Liver (tissue), 9 donors: ENCODE measurements around the gene LPCAT1. TPM values are rescaled to one million over a fixed set of nuclear protein-coding genes. Genes with fewer than 3 reads are reported as not detected.

Source experiments
- DNase-seq: peaks from one replicate; pipeline ENCODE4 v3.0.0-alpha.2; 2017; ENCODE audit warnings: low spot score
- H3K27ac ChIP-seq, 2 donors: one replicate each; pipeline ENCODE4 v1.7.0; 2013; ENCODE audit warnings: inconsistent platforms in 2 of 2, low read length in 2 of 2, control low read depth in 1 of 2, low read depth in 1 of 2, mild to moderate bottlenecking in 1 of 2
- H3K27me3 ChIP-seq, 4 donors: one replicate each; pipeline versions ENCODE4 v1.6.1 to v1.7.0; 2013; ENCODE audit warnings: low read length in 3 of 4, inconsistent platforms in 1 of 4, mild to moderate bottlenecking in 1 of 4, moderate library complexity in 1 of 4; ENCODE audit not compliant: control insufficient read depth in 4 of 4, insufficient read depth in 4 of 4
- H3K36me3 ChIP-seq, 4 donors: one replicate each; pipeline versions ENCODE4 v1.6.1 to v1.7.0; 2013; ENCODE audit warnings: low read length in 3 of 4, mild to moderate bottlenecking in 3 of 4, low read depth in 1 of 4, moderate library complexity in 1 of 4; ENCODE audit not compliant: control insufficient read depth in 4 of 4, insufficient read depth in 3 of 4
- H3K4me1 ChIP-seq, 4 donors: one replicate each; pipeline versions ENCODE4 v1.6.1 to v1.7.0; 2013; ENCODE audit warnings: low read length in 3 of 4, mild to moderate bottlenecking in 3 of 4, moderate library complexity in 1 of 4; ENCODE audit not compliant: control insufficient read depth in 4 of 4, insufficient read depth in 4 of 4
- H3K4me3 ChIP-seq, 3 donors: one replicate each; pipeline versions ENCODE4 v1.6.1 to v1.7.0; 2013; ENCODE audit warnings: low read length in 3 of 3, control low read depth in 1 of 3, low read depth in 1 of 3, mild to moderate bottlenecking in 1 of 3
- H3K9ac ChIP-seq, 2 donors: one replicate each; pipeline ENCODE4 v1.7.0; 2013; ENCODE audit warnings: low read length in 2 of 2, mild to moderate bottlenecking in 2 of 2, moderate library complexity in 2 of 2, control low read depth in 1 of 2, low read depth in 1 of 2
- H3K9me3 ChIP-seq, 4 donors: one replicate each; pipeline versions ENCODE4 v1.6.1 to v1.7.0; 2013; ENCODE audit warnings: low read length in 3 of 4; ENCODE audit not compliant: control insufficient read depth in 4 of 4
- FOXA1 ChIP-seq: IDR thresholded peaks from 2 replicates; pipeline ENCODE4 v1.6.1; 2016; ENCODE audit warnings: antibody characterized with exemption
- FOXA2 ChIP-seq: IDR thresholded peaks from 2 replicates; pipeline ENCODE4 v1.6.1; 2016; ENCODE audit warnings: antibody characterized with exemption
- GABPA ChIP-seq, 2 donors: IDR thresholded peaks in 1 of 2; conservative IDR thresholded peaks in 1 of 2; 2 replicates each; pipeline ENCODE4 v1.6.1; 2016; ENCODE audit warnings: antibody characterized with exemption in 2 of 2, mild to moderate bottlenecking in 1 of 2, moderate library complexity in 1 of 2
- HNF4A ChIP-seq, 2 donors: conservative IDR thresholded peaks; 2 replicates each; pipeline ENCODE4 v1.6.1; 2016; ENCODE audit warnings: antibody characterized with exemption in 2 of 2, mild to moderate bottlenecking in 2 of 2
- HNF4G ChIP-seq: IDR thresholded peaks from 2 replicates; pipeline ENCODE4 v1.6.1; 2016; ENCODE audit warnings: antibody characterized with exemption
- JUND ChIP-seq, 2 donors: IDR thresholded peaks; 2 replicates each; pipeline ENCODE4 v1.6.1; 2016; ENCODE audit warnings: antibody characterized with exemption in 2 of 2
- NR2F2 ChIP-seq: IDR thresholded peaks from 2 replicates; pipeline ENCODE4 v1.6.1; 2016; ENCODE audit warnings: antibody characterized with exemption
- RAD21 ChIP-seq, 2 donors: IDR thresholded peaks; 2 replicates each; pipeline ENCODE4 v1.6.1; 2016; ENCODE audit warnings: antibody characterized with exemption in 2 of 2, mild to moderate bottlenecking in 2 of 2
- RXRA ChIP-seq, 2 donors: IDR thresholded peaks; 2 replicates each; pipeline ENCODE4 v1.6.1; 2017 to 2018; ENCODE audit warnings: antibody characterized with exemption in 2 of 2, mild to moderate bottlenecking in 1 of 2
- SP1 ChIP-seq: IDR thresholded peaks from 2 replicates; pipeline ENCODE4 v1.6.1; 2018; ENCODE audit warnings: antibody characterized with exemption, mild to moderate bottlenecking
- WGBS: extraction: QIAGEN DNeasy Blood & Tissue Kit; methylation state at CpG from one replicate; pipeline ENCODE4 v1.1.7; 2013; 5-methylcytosine and 5-hydroxymethylcytosine counted together
- polyA plus RNA-seq, 2 donors: library from polyadenylated mRNA; stranded (reverse) in 1 of 2; unstranded in 1 of 2; fragments of 200-250 nt in 1 of 2; fragments of >200 nt in 1 of 2; fragmentation: Nextera tagmentation in 1 of 2; extraction: Ambion mirVana in 1 of 2; gene quantifications; one replicate each; pipeline versions ENCODE4 v1.2.1 to v1.2.3, GENCODE V29; 2013 to 2015
- total RNA-seq, 2 donors: library from RNA; depleted of rRNA; stranded (reverse); fragments of >200 nt; gene quantifications; one replicate each; pipeline ENCODE4 v1.2.3, GENCODE V29; 2014
- TF ChIP-seq, protein P1 (sequence below): IDR thresholded peaks from 2 replicates; pipeline ENCODE4 v1.6.1; 2016; ENCODE audit warnings: antibody characterized with exemption
- TF ChIP-seq, protein P2 (sequence below): IDR thresholded peaks from 2 replicates; pipeline ENCODE4 v1.6.1; 2016; ENCODE audit warnings: antibody characterized with exemption
- TF ChIP-seq, protein P3 (sequence below): fragments of 150-350 bp; IDR thresholded peaks from 2 replicates; pipeline ENCODE4 v1.5.1; 2017; ENCODE audit warnings: improper control_type of control experiment, low read depth, low read length; ENCODE audit not compliant: missing input control
- TF ChIP-seq, protein P4 (sequence below): IDR thresholded peaks from 2 replicates; pipeline ENCODE4 v1.6.1; 2016; ENCODE audit warnings: antibody characterized with exemption
- donor health status: healthy.
- donor health status: healthy.
- donor health status: healthy.
- donor health status: healthy.
- donor health status: healthy.

The LPCAT1 gene
- total and polyA plus RNA-seq, 4 donors = 1.5 to 12.8 (median 9.9) TPM

DNA sequence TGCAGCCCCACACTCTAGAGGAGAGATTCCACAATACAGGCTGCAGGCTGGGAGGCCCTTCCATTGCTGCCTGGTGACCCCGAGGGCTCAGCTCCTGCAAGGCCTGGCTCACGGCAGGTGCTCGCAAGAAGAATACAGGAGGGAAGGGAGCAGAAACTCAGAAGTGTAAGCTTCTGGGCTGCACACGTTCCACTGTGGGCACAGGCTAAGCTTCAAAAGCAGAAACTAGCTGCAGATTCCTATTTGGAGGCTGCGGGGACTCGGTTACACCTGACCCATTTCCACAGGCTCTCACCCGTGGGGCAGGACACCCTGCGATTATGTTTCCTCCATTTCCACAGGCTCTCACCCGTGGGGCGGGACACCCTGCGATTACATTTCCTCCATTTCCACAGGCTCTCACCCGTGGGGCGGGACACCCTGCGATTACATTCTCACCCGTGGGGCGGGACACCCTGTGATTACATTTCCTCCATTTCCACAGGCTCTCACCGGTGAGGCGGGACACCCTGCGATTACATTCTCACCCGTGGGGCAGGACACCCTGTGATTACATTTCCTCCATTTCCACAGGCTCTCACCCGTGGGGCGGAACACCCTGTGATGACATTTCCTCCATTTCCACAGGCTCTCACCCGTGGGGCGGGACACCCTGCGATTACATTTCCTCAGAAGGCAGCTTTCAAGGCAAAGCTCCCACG is 10.3 kb downstream of the LPCAT1 start:
- TF ChIP-seq RXRA (IDR thresholded peaks at IDR 0.05) = no peak
- TF ChIP-seq, protein P1, sequence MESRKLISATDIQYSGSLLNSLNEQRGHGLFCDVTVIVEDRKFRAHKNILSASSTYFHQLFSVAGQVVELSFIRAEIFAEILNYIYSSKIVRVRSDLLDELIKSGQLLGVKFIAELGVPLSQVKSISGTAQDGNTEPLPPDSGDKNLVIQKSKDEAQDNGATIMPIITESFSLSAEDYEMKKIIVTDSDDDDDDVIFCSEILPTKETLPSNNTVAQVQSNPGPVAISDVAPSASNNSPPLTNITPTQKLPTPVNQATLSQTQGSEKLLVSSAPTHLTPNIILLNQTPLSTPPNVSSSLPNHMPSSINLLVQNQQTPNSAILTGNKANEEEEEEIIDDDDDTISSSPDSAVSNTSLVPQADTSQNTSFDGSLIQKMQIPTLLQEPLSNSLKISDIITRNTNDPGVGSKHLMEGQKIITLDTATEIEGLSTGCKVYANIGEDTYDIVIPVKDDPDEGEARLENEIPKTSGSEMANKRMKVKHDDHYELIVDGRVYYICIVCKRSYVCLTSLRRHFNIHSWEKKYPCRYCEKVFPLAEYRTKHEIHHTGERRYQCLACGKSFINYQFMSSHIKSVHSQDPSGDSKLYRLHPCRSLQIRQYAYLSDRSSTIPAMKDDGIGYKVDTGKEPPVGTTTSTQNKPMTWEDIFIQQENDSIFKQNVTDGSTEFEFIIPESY = no peak
- TF ChIP-seq FOXA2 = no peak
- TF ChIP-seq GABPA (IDR thresholded peaks at IDR 0.05 in 1 of 2, conservative IDR thresholded peaks at IDR 0.05 in 1 of 2) = no peak
- TF ChIP-seq, protein P2, sequence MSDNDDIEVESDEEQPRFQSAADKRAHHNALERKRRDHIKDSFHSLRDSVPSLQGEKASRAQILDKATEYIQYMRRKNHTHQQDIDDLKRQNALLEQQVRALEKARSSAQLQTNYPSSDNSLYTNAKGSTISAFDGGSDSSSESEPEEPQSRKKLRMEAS = no peak
- TF ChIP-seq, protein P3, sequence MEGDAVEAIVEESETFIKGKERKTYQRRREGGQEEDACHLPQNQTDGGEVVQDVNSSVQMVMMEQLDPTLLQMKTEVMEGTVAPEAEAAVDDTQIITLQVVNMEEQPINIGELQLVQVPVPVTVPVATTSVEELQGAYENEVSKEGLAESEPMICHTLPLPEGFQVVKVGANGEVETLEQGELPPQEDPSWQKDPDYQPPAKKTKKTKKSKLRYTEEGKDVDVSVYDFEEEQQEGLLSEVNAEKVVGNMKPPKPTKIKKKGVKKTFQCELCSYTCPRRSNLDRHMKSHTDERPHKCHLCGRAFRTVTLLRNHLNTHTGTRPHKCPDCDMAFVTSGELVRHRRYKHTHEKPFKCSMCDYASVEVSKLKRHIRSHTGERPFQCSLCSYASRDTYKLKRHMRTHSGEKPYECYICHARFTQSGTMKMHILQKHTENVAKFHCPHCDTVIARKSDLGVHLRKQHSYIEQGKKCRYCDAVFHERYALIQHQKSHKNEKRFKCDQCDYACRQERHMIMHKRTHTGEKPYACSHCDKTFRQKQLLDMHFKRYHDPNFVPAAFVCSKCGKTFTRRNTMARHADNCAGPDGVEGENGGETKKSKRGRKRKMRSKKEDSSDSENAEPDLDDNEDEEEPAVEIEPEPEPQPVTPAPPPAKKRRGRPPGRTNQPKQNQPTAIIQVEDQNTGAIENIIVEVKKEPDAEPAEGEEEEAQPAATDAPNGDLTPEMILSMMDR = no peak
- TF ChIP-seq NR2F2 = no peak
- TF ChIP-seq, protein P4, sequence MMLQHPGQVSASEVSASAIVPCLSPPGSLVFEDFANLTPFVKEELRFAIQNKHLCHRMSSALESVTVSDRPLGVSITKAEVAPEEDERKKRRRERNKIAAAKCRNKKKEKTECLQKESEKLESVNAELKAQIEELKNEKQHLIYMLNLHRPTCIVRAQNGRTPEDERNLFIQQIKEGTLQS = no peak
- TF ChIP-seq HNF4G = no peak
- no peak for TF ChIP-seq JUND (IDR thresholded peaks at IDR 0.05)
- no peak for TF ChIP-seq SP1
- TF ChIP-seq HNF4A (conservative IDR thresholded peaks at IDR 0.05) = no peak
- Histone ChIP-seq H3K27me3 (no peaks in the 10 kb centered on the region), H3K4me1 (no peaks in the 10 kb centered on the region), H3K9ac (no peak overlapping the region), H3K36me3 (peaks cover 0 to 3% (median 2%) of the 10 kb centered on the region in 4 donors), H3K27ac (no peak overlapping the region), H3K9me3 (no peaks in the 10 kb centered on the region), H3K4me3 (no peak overlapping the region)
- WGBS = 75% methylated on average over 26 of the region's 26 CpGs
- peak; percentile 9 for DNase-seq

DNA sequence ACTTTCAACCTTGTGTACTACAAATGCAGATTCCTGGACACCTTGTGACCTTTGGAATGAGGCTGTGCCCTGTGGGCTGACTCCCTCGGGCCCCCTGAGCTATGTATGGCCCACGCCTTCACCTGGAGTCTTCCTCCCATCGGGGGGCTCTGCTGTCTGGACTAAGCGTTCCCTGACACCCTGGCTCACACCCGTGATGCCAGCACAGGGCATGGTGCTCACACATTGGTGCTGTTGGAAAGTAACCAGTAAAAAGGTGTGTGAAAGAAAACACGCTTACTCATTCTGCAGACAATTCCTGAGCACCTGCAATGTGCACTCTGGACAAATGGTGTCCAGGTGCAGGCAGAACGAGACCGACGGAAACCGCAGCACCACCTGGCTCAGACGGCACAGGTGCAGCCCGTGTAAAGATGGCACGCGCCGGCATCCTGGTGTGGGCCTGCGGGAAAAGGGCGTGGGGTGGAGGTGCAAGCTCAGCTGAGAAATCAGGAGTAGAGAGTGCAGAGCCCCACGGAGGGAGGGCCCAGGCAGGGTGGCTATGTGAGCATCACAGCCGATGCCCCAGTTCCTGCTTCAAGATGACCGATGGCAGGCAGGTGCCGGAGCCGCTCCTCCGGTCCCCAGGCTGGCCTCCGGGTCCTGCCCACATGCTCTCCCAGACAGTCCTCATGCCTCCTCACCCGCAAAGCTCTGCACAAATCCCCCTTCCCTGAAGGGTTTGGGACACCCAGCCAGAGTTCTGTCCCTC is 11.0 kb downstream of the LPCAT1 start:
- Histone ChIP-seq H3K9ac (no peak overlapping the region), H3K27me3 (no peaks in the 10 kb centered on the region), H3K9me3 (no peaks in the 10 kb centered on the region), H3K36me3 (peaks cover 0 to 3% (median 2%) of the 10 kb centered on the region in 4 donors), H3K27ac (no peak overlapping the region), H3K4me3 (no peak overlapping the region), H3K4me1 (no peaks in the 10 kb centered on the region)
- WGBS = 94% methylated on average over 25 of the region's 25 CpGs
- TF ChIP-seq HNF4G (no peak), FOXA2 (no peak), RAD21 (IDR thresholded peaks at IDR 0.05) (no peak), RXRA (IDR thresholded peaks at IDR 0.05) (no peak), FOXA1 (no peak)
- peak; percentile 34 for DNase-seq
